HEK293 (cell line): ENCODE measurements around the gene COL25A1.

Experiments
- CTCF ChIA-PET: fragments of 350-600 bp; formaldehyde crosslinking; extraction: SDS; loops from one replicate; lab custom pipeline; 2021; ENCODE audit warnings: antibody characterized with exemption; lab: Yijun Ruan, JAX
- POLR2A ChIA-PET: fragments of 300-600 bp; formaldehyde crosslinking; extraction: SDS; loops from one replicate; lab custom pipeline; 2020; ENCODE audit warnings: antibody characterized with exemption, inconsistent platforms; lab: Yijun Ruan, JAX
- H3K27ac ChIP-seq: fragments of 200-500 bp; sonication (Bioruptor generic); 2 replicates; pipeline ENCODE4 v1.5.1; 2014; ENCODE audit warnings: low read depth, low read length, control low read depth, inconsistent platforms; ENCODE audit errors: extremely low read depth
- H3K36me3 ChIP-seq, 2 experiments: fragments of 200-500 bp in 1 of 2; sonication (Bioruptor generic) in 1 of 2; 1 replicate in 1 of 2; 2 replicates in 1 of 2; pipeline ENCODE4 v1.5.1; 2014 to 2017; ENCODE audit warnings: inconsistent platforms in 2 of 2, low read length in 2 of 2; ENCODE audit not compliant: control insufficient read depth in 2 of 2, insufficient read depth in 1 of 2
- H3K4me1 ChIP-seq: fragments of 200-500 bp; sonication (Bioruptor generic); 2 replicates; pipeline ENCODE4 v1.5.1; 2014; ENCODE audit warnings: mild to moderate bottlenecking, low read length, inconsistent platforms; ENCODE audit not compliant: control insufficient read depth, insufficient read depth
- H3K4me3 ChIP-seq: 2 replicates; pipeline ENCODE4 v1.5.1; 2011; ENCODE audit warnings: low read depth, mild to moderate bottlenecking, control low read depth, low read length, moderate library complexity
- H3K9me3 ChIP-seq: fragments of 200-500 bp; sonication (Bioruptor generic); 2 replicates; pipeline ENCODE4 v1.5.1; 2014; ENCODE audit warnings: low read depth, low read length, inconsistent platforms; ENCODE audit not compliant: control insufficient read depth, insufficient read depth
- BCL11A ChIP-seq: fragments of 450-650 bp; formaldehyde crosslinking; IDR thresholded peaks from 2 replicates; pipeline ENCODE4 v1.5.1; 2016; ENCODE audit warnings: low read depth, missing biosample characterization, missing genetic modification characterization
- SALL2 ChIP-seq: fragments of 450-650 bp; formaldehyde crosslinking; IDR thresholded peaks from 2 replicates; pipeline ENCODE4 v1.5.0; 2017; ENCODE audit warnings: missing biosample characterization, mild to moderate bottlenecking, missing genetic modification characterization, borderline replicate concordance
- TCF7L2 ChIP-seq: IDR thresholded peaks from 2 replicates; pipeline ENCODE4 v1.6.1; 2011; ENCODE audit warnings: low read depth, mild to moderate bottlenecking, inconsistent platforms, low read length, moderate library complexity, borderline replicate concordance
- YY1 ChIP-seq: fragments of 450-650 bp; formaldehyde crosslinking; IDR thresholded peaks from 2 replicates; pipeline ENCODE4 v1.5.1; 2018; ENCODE audit warnings: missing biosample characterization, missing genetic modification characterization
- ZBTB11 ChIP-seq: fragments of 450-650 bp; formaldehyde crosslinking; conservative IDR thresholded peaks from 2 replicates; pipeline ENCODE4 v1.5.1; 2016; ENCODE audit warnings: low read depth, missing biosample characterization, missing genetic modification characterization
- ZBTB21 ChIP-seq: fragments of 450-650 bp; formaldehyde crosslinking; IDR thresholded peaks from 2 replicates; pipeline ENCODE4 v1.5.1; 2017; ENCODE audit warnings: missing biosample characterization, missing genetic modification characterization
- ZBTB6 ChIP-seq: fragments of 450-650 bp; formaldehyde crosslinking; IDR thresholded peaks from 2 replicates; pipeline ENCODE4 v1.5.1; 2017; ENCODE audit warnings: missing biosample characterization, missing genetic modification characterization
- ZNF112 ChIP-seq: fragments of 450-650 bp; formaldehyde crosslinking; IDR thresholded peaks from 2 replicates; pipeline ENCODE4 v1.5.0; 2017; ENCODE audit warnings: missing biosample characterization, missing genetic modification characterization
- ZNF239 ChIP-seq: fragments of 450-650 bp; formaldehyde crosslinking; IDR thresholded peaks from 2 replicates; pipeline ENCODE4 v1.5.1; 2016; ENCODE audit warnings: missing biosample characterization, missing genetic modification characterization
- ZNF248 ChIP-seq: fragments of 450-650 bp; formaldehyde crosslinking; IDR thresholded peaks from 2 replicates; pipeline ENCODE4 v1.5.1; 2017; ENCODE audit warnings: missing biosample characterization, missing genetic modification characterization
- ZNF398 ChIP-seq: fragments of 450-650 bp; formaldehyde crosslinking; IDR thresholded peaks from 2 replicates; pipeline ENCODE4 v1.5.1; 2017; ENCODE audit warnings: missing biosample characterization, missing genetic modification characterization
- ZNF433 ChIP-seq: fragments of 450-650 bp; formaldehyde crosslinking; IDR thresholded peaks from 2 replicates; pipeline ENCODE4 v1.5.1; 2016; ENCODE audit warnings: missing biosample characterization, missing genetic modification characterization, low read depth
- ZNF518A ChIP-seq: fragments of 450-650 bp; formaldehyde crosslinking; conservative IDR thresholded peaks from 2 replicates; pipeline ENCODE4 v1.5.1; 2016; ENCODE audit warnings: low read depth, missing biosample characterization, missing genetic modification characterization
- ZNF529 ChIP-seq: fragments of 450-650 bp; formaldehyde crosslinking; IDR thresholded peaks from 2 replicates; pipeline ENCODE4 v1.5.1; 2017; ENCODE audit warnings: missing genetic modification characterization, missing biosample characterization; ENCODE audit not compliant: insufficient replicate concordance
- ZNF549 ChIP-seq: fragments of 450-650 bp; IDR thresholded peaks from 2 replicates; pipeline ENCODE4 v1.5.1; 2018; ENCODE audit warnings: missing biosample characterization, missing genetic modification characterization, mild to moderate bottlenecking, inconsistent platforms, moderate library complexity
- ZNF561 ChIP-seq: fragments of 450-650 bp; IDR thresholded peaks from 2 replicates; pipeline ENCODE4 v1.5.1; 2018; ENCODE audit warnings: missing biosample characterization, missing genetic modification characterization, borderline replicate concordance
- ZNF580 ChIP-seq: fragments of 450-650 bp; formaldehyde crosslinking; IDR thresholded peaks from 2 replicates; pipeline ENCODE4 v1.5.1; 2016; ENCODE audit warnings: missing biosample characterization, missing genetic modification characterization
- ZNF610 ChIP-seq: fragments of 450-650 bp; formaldehyde crosslinking; IDR thresholded peaks from 2 replicates; pipeline ENCODE4 v1.5.1; 2016; ENCODE audit warnings: missing biosample characterization, missing genetic modification characterization, borderline replicate concordance
- ZNF843 ChIP-seq: fragments of 450-650 bp; formaldehyde crosslinking; IDR thresholded peaks from 2 replicates; pipeline ENCODE4 v1.5.1; 2016; ENCODE audit warnings: missing biosample characterization, missing genetic modification characterization

Gene COL25A1

GRCh38 chr4:109049926-109050325, 252.5 kb downstream of the COL25A1 start:
- no peaks in the 10 kb centered on the region for H3K4me1 ChIP-seq
- ChIA-PET POLR2A (no interaction called here), CTCF (no interaction called here)
- no peak overlapping the region for H3K27ac ChIP-seq
- no peaks in the 10 kb centered on the region for H3K9me3 ChIP-seq
- no peak for TF ChIP-seq ZNF248 (tag by site-specific recombination)
- no peak for TF ChIP-seq ZBTB11
- TF ChIP-seq ZNF239 (tag by site-specific recombination) = no peak
- TF ChIP-seq ZNF549 = no peak
- no peak for TF ChIP-seq ZBTB6 (tag by site-specific recombination)
- no peak for TF ChIP-seq ZBTB21 (tag by site-specific recombination)
- H3K36me3 ChIP-seq = no peaks in the 10 kb centered on the region
- no peak overlapping the region for H3K4me3 ChIP-seq

- POLR2A ChIA-PET = no interaction called here
- TF ChIP-seq ZNF433 (tag by site-specific recombination) (no peak), ZNF518A (tag by site-specific recombination) (no peak), ZBTB6 (tag by site-specific recombination) (no peak), SALL2 (tag by site-specific recombination) (no peak), BCL11A (tag by site-specific recombination) (no peak), ZNF112 (tag by site-specific recombination) (no peak), ZNF580 (tag by site-specific recombination) (no peak), ZNF529 (tag by site-specific recombination) (no peak), YY1 (tag by site-specific recombination) (no peak), ZNF398 (tag by site-specific recombination) (no peak), TCF7L2 (no peak), ZNF610 (tag by site-specific recombination) (no peak), ZNF561 (tag by site-specific recombination) (no peak), ZNF843 (tag by site-specific recombination) (no peak), ZBTB21 (tag by site-specific recombination) (no peak)
- CTCF ChIA-PET = no interaction called here
- no peak overlapping the region for H3K4me3 ChIP-seq
- H3K27ac ChIP-seq = no peak overlapping the region
- H3K4me1 ChIP-seq = no peaks in the 10 kb centered on the region
- no peaks in the 10 kb centered on the region for H3K9me3 ChIP-seq
- no peaks in the 10 kb centered on the region for H3K36me3 ChIP-seq
Observed at GRCh38 chr4:109046471-109047201, 255.8 kb downstream of the COL25A1 start.
